Embryonic facial prominence (tissue), 1 donor: Measurements from ENCODE around the gene EFL1.
"Not testable (repeated sequence)": the region's sequence is repeated elsewhere in the genome, so short reads cannot be mapped to it uniquely, and the experiment has no call there.

Experiments used
- DNase-seq: peaks from one replicate; pipeline ENCODE4 v3.0.0-alpha.2; 2016; ENCODE audit errors: extremely low spot score

Gene EFL1

GRCh38 chr15:82281276-82281675 lies 18.7 kb upstream of the EFL1 start:
- not testable (repeated sequence) for DNase-seq

- no peak for DNase-seq
Observed at GRCh38 chr15:82275410-82275809, 12.9 kb upstream of the EFL1 start.

- DNase-seq = no peak
Observed at GRCh38 chr15:82272154-82272553, 9.6 kb upstream of the EFL1 start.

GRCh38 chr15:82268454-82268853 lies 5.9 kb upstream of the EFL1 start:
- not testable (repeated sequence) for DNase-seq

GRCh38 chr15:82267137-82267536 lies 4.6 kb upstream of the EFL1 start:
- DNase-seq = not testable (repeated sequence)

- DNase-seq = no peak
Observed at GRCh38 chr15:82263350-82263749, 816 bp upstream of the EFL1 start.

GRCh38 chr15:82261566-82262421 lies 740 bp downstream of the EFL1 start:
- not testable (repeated sequence) for DNase-seq

- not testable (repeated sequence) for DNase-seq
Observed at GRCh38 chr15:82248261-82248660, 14.3 kb downstream of the EFL1 start.

GRCh38 chr15:82245956-82246355 lies 16.6 kb downstream of the EFL1 start:
- not testable (repeated sequence) for DNase-seq

- DNase-seq = not testable (repeated sequence)
Observed at GRCh38 chr15:82243644-82244043, 18.9 kb downstream of the EFL1 start.

- not testable (repeated sequence) for DNase-seq
Observed at GRCh38 chr15:82241836-82242499, 20.6 kb downstream of the EFL1 start.

- no peak for DNase-seq
Observed at GRCh38 chr15:82239685-82240391, 22.7 kb downstream of the EFL1 start.

GRCh38 chr15:82237944-82238534 lies 24.5 kb downstream of the EFL1 start:
- not testable (repeated sequence) for DNase-seq

- DNase-seq = no peak
Observed at GRCh38 chr15:82231842-82232241, 30.7 kb downstream of the EFL1 start.

GRCh38 chr15:82231233-82231632 lies 31.3 kb downstream of the EFL1 start:
- no peak for DNase-seq

- DNase-seq = no peak
Observed at GRCh38 chr15:82228750-82229149, 33.8 kb downstream of the EFL1 start.

GRCh38 chr15:82221535-82221934 lies 41.0 kb downstream of the EFL1 start:
- not testable (repeated sequence) for DNase-seq

- DNase-seq = not testable (repeated sequence)
Observed at GRCh38 chr15:82216092-82216491, 46.4 kb downstream of the EFL1 start.

- not testable (repeated sequence) for DNase-seq
Observed at GRCh38 chr15:82212201-82212600, 50.3 kb downstream of the EFL1 start.

- DNase-seq = not testable (repeated sequence)
Observed at GRCh38 chr15:82210066-82210597, 52.4 kb downstream of the EFL1 start.

- not testable (repeated sequence) for DNase-seq
Observed at GRCh38 chr15:82204575-82204974, 58.0 kb downstream of the EFL1 start.
